NCI-H2081 treated with DMSO at 0.1 percent for 48 hours (cell line): ENCODE measurements around the gene ANO6.

ENCODE experiments used
- DNase-seq: peaks from one replicate; lab custom pipeline; 2025; lab: John Stamatoyannopoulos, UW

The ANO6 gene

GRCh38 chr12:45458854-45459807 lies 243.2 kb downstream of the ANO6 start:
- DNase-seq = no peak

- DNase-seq = no peak
Observed at GRCh38 chr12:45462506-45462905, 246.6 kb downstream of the ANO6 start.

DNA sequence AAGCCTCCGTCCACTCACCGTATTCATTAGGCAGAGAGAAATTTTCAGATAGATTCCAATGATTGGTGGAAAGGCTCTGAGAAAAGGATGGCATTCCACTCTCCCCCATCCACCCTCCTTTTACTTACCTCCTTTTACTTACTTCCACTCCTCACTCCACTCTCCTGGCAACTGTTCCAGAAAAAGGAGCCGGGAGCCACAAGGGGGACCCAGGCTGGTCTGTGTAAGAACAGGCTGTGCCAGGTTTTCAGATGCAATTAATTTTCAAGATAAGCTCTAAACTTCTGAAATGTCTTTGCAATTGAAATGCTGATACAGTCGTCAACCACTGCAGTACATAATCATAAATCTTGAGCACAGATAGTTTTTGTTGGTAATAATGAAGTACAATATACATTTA lies 248.8 kb downstream of the ANO6 start:
- no peak for DNase-seq

DNA sequence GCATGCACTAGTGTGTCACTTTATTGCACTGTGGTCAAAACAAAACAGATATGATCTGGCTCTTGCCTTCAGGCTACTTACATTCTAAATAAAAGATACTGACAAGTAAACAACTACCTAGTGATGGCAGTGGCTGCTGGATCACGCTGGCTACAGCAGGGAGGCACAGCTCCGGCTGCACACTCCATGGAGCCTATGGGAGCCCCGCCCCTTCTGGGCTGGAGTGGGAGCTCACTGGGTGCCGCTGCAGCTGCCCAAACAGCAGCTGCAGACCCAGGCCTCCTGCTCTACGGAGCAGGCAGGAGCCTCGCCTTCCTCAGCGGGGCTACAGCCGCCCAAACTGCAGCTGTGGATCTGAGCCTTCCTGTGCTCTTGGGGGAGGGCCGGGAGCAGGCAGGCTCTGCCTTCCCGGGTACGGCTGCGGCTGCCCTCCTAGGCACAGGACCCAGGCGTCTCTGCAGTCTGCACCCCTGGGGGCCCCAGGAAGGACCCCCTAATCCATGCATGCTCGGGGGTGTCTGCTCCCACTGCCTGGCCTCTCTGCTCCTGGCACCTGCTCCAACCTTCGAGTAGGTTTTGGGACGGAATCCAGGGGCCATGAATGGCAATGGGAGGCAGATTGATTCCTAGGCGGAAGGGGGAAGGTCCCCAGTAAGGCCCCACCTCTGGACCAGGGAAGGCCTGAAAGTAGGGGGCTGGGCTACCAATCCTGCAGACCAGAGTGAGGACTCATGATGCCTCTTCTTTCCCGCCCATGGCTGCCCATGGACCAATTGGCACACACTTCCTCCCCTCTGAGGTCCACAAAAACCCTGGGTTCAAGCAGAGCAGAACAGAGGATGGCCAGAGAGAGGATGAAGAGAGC lies 253.1 kb downstream of the ANO6 start:
- no peak for DNase-seq

DNA sequence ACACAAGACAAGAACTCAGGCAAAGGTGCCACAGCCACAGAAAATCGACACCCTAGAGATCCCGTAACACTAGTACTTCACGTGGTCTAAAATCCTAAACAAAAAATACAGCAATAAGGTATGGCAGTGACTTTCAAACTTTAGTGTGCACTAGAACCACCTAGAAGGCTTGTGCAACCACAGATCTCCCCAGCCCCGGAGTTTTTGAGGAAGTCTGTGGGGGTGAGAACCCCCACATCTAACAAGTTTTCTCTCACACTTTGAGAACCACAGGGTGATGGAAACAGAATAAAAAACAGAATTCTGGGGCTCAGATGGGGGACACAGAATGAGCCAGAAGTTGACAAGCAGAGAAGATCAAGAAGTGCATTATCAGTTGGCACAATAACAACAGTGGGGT lies 254.0 kb downstream of the ANO6 start:
- DNase-seq = no peak

GRCh38 chr12:45473636-45474035 lies 257.7 kb downstream of the ANO6 start:
- no peak for DNase-seq

DNA sequence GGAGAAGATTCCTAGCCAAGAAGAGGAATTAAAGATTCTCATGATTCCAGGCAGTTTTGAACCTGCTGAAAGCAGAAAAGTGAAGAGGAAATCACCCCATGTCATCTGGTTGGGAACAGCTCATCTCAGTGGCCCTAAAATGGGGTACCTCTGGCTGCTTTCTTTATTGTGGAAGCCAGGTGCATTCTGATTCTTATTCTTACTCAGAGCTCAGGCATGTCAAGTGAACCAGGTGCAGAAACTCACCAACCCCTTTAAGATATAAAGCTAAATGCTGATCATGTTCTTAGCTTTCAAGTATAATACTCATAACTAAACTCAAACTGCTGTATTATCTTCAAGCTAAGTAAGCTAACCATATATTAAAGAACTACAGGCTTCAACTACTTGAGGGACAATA lies 259.7 kb downstream of the ANO6 start:
- DNase-seq = no peak

- DNase-seq = no peak
Observed at GRCh38 chr12:45477526-45477925, 261.6 kb downstream of the ANO6 start.

DNA sequence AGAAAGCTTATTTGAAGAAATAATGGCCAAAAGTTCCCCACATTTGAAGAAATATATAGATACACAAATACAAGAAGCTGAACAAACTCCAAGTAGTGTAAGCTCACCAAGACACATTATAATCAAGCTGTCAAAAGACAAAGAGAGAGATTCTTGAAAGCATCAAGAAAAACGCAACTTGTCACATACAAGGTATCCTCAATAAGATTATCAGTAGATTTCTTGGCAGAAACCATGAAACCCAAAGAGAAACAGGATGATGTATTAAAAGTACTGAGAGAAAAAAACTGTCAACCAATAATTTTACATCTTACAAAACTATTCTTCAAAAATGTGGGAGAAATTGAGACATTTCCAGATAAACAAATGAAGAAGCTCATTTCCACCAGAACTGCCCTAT lies 263.0 kb downstream of the ANO6 start:
- no peak for DNase-seq

- DNase-seq = no peak
Observed at GRCh38 chr12:45481746-45482145, 265.9 kb downstream of the ANO6 start.

GRCh38 chr12:45483571-45483970 lies 267.7 kb downstream of the ANO6 start:
- no peak for DNase-seq
